ENCODE data around the gene IGFL4.

Gene IGFL4

GRCh38 chr19:46014534-46014933 lies 26.3 kb downstream of the IGFL4 start:
- no peak for TF ChIP-seq CTCF (conservative IDR thresholded peaks at IDR 0.05; ENCODE audit: low read depth, low read length)
- no peaks in the 10 kb centered on the region for H4K20me1 ChIP-seq (ENCODE audit: insufficient read depth)
- peak overlapping the region; percentile 8; the same call in 1 of the 2 replicates for H3K4me2 ChIP-seq
- H2AFZ ChIP-seq (ENCODE audit: low read depth), result no peak overlapping the region
- H3K36me3 ChIP-seq (ENCODE audit: insufficient read depth), result no peaks in the 10 kb centered on the region
- no peak overlapping the region for H3K27ac ChIP-seq
- no peak overlapping the region for H3K9ac ChIP-seq
- no peaks in the 10 kb centered on the region; the same call in 1 of the 2 replicates for H3K27me3 ChIP-seq (ENCODE audit: insufficient read depth, low read depth)
- H3K4me3 ChIP-seq (IDR thresholded peaks at IDR 0.05; ENCODE audit: insufficient read depth, low read depth, low read length), result no peak overlapping the region
- peaks cover 8% of the 10 kb centered on the region for H3K4me1 ChIP-seq (ENCODE audit: low read depth, poor library complexity, severe bottlenecking)
- no peaks in the 10 kb centered on the region for H3K79me2 ChIP-seq (ENCODE audit: insufficient read depth, low read depth)

GRCh38 chr19:46009530-46010510 lies 31.0 kb downstream of the IGFL4 start:
- Histone ChIP-seq H2AFZ (ENCODE audit: low read depth) (no peak overlapping the region), H3K27me3 (ENCODE audit: insufficient read depth, low read depth) (no peaks in the 10 kb centered on the region; the same call in 1 of the 2 replicates), H3K4me3 (IDR thresholded peaks at IDR 0.05; ENCODE audit: insufficient read depth, low read depth, low read length) (no peak overlapping the region), H3K79me2 (ENCODE audit: insufficient read depth, low read depth) (no peaks in the 10 kb centered on the region), H4K20me1 (ENCODE audit: insufficient read depth) (no peaks in the 10 kb centered on the region), H3K36me3 (ENCODE audit: insufficient read depth) (no peaks in the 10 kb centered on the region), H3K4me2 (no peak overlapping the region), H3K9ac (no peak overlapping the region), H3K4me1 (ENCODE audit: low read depth, poor library complexity, severe bottlenecking) (no peaks in the 10 kb centered on the region), H3K27ac (no peak overlapping the region)
- peak; percentile 98 for TF ChIP-seq CTCF (conservative IDR thresholded peaks at IDR 0.05; ENCODE audit: low read depth, low read length)

- H3K36me3 ChIP-seq (ENCODE audit: insufficient read depth), result no peaks in the 10 kb centered on the region
- H3K9ac ChIP-seq, result no peak overlapping the region
- H3K4me2 ChIP-seq, result no peak overlapping the region
- no peaks in the 10 kb centered on the region for H3K4me1 ChIP-seq (ENCODE audit: low read depth, poor library complexity, severe bottlenecking)
- H3K27ac ChIP-seq, result no peak overlapping the region
- no peak for TF ChIP-seq CTCF (conservative IDR thresholded peaks at IDR 0.05; ENCODE audit: low read depth, low read length)
- no peaks in the 10 kb centered on the region for H3K27me3 ChIP-seq (ENCODE audit: insufficient read depth, low read depth)
- H3K79me2 ChIP-seq (ENCODE audit: insufficient read depth, low read depth), result no peaks in the 10 kb centered on the region
- H2AFZ ChIP-seq (ENCODE audit: low read depth), result no peak overlapping the region
- no peak overlapping the region for H3K4me3 ChIP-seq (IDR thresholded peaks at IDR 0.05; ENCODE audit: insufficient read depth, low read depth, low read length)
- no peaks in the 10 kb centered on the region for H4K20me1 ChIP-seq (ENCODE audit: insufficient read depth)
These were observed 34.4 kb downstream of the IGFL4 start for GRCh38 chr19:46006411-46006810.

GRCh38 chr19:46002678-46003275 lies 38.0 kb downstream of the IGFL4 start:
- H3K79me2 ChIP-seq (ENCODE audit: insufficient read depth, low read depth), result no peaks in the 10 kb centered on the region
- H3K36me3 ChIP-seq (ENCODE audit: insufficient read depth), result no peaks in the 10 kb centered on the region
- no peak overlapping the region for H3K4me3 ChIP-seq (IDR thresholded peaks at IDR 0.05; ENCODE audit: insufficient read depth, low read depth, low read length)
- H3K27ac ChIP-seq, result no peak overlapping the region
- H3K27me3 ChIP-seq (ENCODE audit: insufficient read depth, low read depth), result no peaks in the 10 kb centered on the region
- H3K4me1 ChIP-seq (ENCODE audit: low read depth, poor library complexity, severe bottlenecking), result no peaks in the 10 kb centered on the region
- H2AFZ ChIP-seq (ENCODE audit: low read depth), result no peak overlapping the region
- H3K9ac ChIP-seq, result no peak overlapping the region
- no peaks in the 10 kb centered on the region for H4K20me1 ChIP-seq (ENCODE audit: insufficient read depth)
- no peak for TF ChIP-seq CTCF (conservative IDR thresholded peaks at IDR 0.05; ENCODE audit: low read depth, low read length)
- no peak overlapping the region for H3K4me2 ChIP-seq
